Measurements from ENCODE around the gene EIF4H. TPM values are rescaled to one million over a fixed set of nuclear protein-coding genes. Genes with fewer than 3 reads are reported as not detected.
"Not testable (repeated sequence)": the region's sequence is repeated elsewhere in the genome, so short reads cannot be mapped to it uniquely, and the experiment has no call there.

EIF4H gene
- total RNA-seq, 1 experiment from 2014 or later, result 318 TPM

GRCh38 chr7:74193913-74194312, 19.8 kb downstream of the EIF4H start:
- H3K27me3 ChIP-seq (ENCODE audit: control insufficient read depth, insufficient read depth, low read length), result no peaks in the 10 kb centered on the region
- DNase-seq (ENCODE audit: low read depth, low spot score), result no peak
- intact Hi-C loops (cut with micrococcal nuclease; ENCODE audit: unreplicated experiment) (no loop called here), in situ Hi-C loops (cut with HindIII; ENCODE audit: low pct_unique_long_range_greater_than_20kb, low sequenced_read_pairs) (no loop called here)
- ChIA-PET POLR2A (interaction anchor here (0.5 kb wide), 1 partner anchor 126 kb away, joined by 3 read pairs; no protein-coding TSS in a partner anchor), CTCF (interaction anchor here (0.9 kb wide), 1 partner anchor 207 kb away, joined by 6 read pairs; no protein-coding TSS in a partner anchor)
- H3K27ac ChIP-seq (ENCODE audit: low read length), result no peak overlapping the region
- no TSS peak for BruUV-seq (replicated peaks)
- ATAC-seq, result no peak
- H3K9me3 ChIP-seq (ENCODE audit: control insufficient read depth, insufficient read depth, low read depth, low read length), result no peaks in the 10 kb centered on the region
- H3K4me3 ChIP-seq (ENCODE audit: low read depth in 2 of 2, low read length in 2 of 2), result no peak overlapping the region
- no peak for TF ChIP-seq TCF7L2 (IDR thresholded peaks at IDR 0.05; ENCODE audit: low read depth, low read length)
- no peak for TF ChIP-seq CTCF (IDR thresholded peaks at IDR 0.05)
- H3K36me3 ChIP-seq (ENCODE audit: control insufficient read depth, insufficient read depth, low read length), result peaks cover 42% of the 10 kb centered on the region
- no peaks in the 10 kb centered on the region for H3K4me1 ChIP-seq (ENCODE audit: control insufficient read depth, insufficient read depth, low read length)

- CTCF ChIA-PET, result interaction anchor here (0.9 kb wide), 1 partner anchor 206 kb away, joined by 6 read pairs; no protein-coding TSS in a partner anchor
- no TSS peak for BruUV-seq (replicated peaks)
- POLR2A ChIA-PET, result no interaction called here
- Histone ChIP-seq H3K4me1 (ENCODE audit: control insufficient read depth, insufficient read depth, low read length) (no peaks in the 10 kb centered on the region), H3K9me3 (ENCODE audit: control insufficient read depth, insufficient read depth, low read depth, low read length) (no peaks in the 10 kb centered on the region), H3K27ac (ENCODE audit: low read length) (no peak overlapping the region), H3K27me3 (ENCODE audit: control insufficient read depth, insufficient read depth, low read length) (no peaks in the 10 kb centered on the region), H3K36me3 (ENCODE audit: control insufficient read depth, insufficient read depth, low read length) (peaks cover 34% of the 10 kb centered on the region), H3K4me3 (ENCODE audit: low read depth in 2 of 2, low read length in 2 of 2) (no peak overlapping the region)
- ATAC-seq (no peak), DNase-seq (ENCODE audit: low read depth, low spot score) (no peak)
- in situ Hi-C loops (cut with HindIII; ENCODE audit: low pct_unique_long_range_greater_than_20kb, low sequenced_read_pairs), result no loop called here
- intact Hi-C loops (cut with micrococcal nuclease; ENCODE audit: unreplicated experiment), result no loop called here
- TF ChIP-seq CTCF (IDR thresholded peaks at IDR 0.05), result no peak
Measured at GRCh38 chr7:74194686-74195085, 20.5 kb downstream of the EIF4H start.

- intact Hi-C loops (cut with micrococcal nuclease; ENCODE audit: unreplicated experiment); in situ Hi-C loops (cut with HindIII; ENCODE audit: low pct_unique_long_range_greater_than_20kb, low sequenced_read_pairs); CTCF ChIA-PET; H3K4me1 ChIP-seq (ENCODE audit: control insufficient read depth, insufficient read depth, low read length); H3K9me3 ChIP-seq (ENCODE audit: control insufficient read depth, insufficient read depth, low read depth, low read length); H3K4me3 ChIP-seq (ENCODE audit: low read depth in 2 of 2, low read length in 2 of 2); DNase-seq (ENCODE audit: low read depth, low spot score); ATAC-seq; BruUV-seq (replicated peaks); POLR2A ChIA-PET; H3K27me3 ChIP-seq (ENCODE audit: control insufficient read depth, insufficient read depth, low read length); H3K27ac ChIP-seq (ENCODE audit: low read length): not testable (repeated sequence)
- peaks cover 30% of the 10 kb centered on the region for H3K36me3 ChIP-seq (ENCODE audit: control insufficient read depth, insufficient read depth, low read length)
Measured at GRCh38 chr7:74195139-74195860, 21.1 kb downstream of the EIF4H start.

GRCh38 chr7:74195968-74196654, 22.0 kb downstream of the EIF4H start:
- POLR2A ChIA-PET; H3K27ac ChIP-seq (ENCODE audit: low read length); ATAC-seq; in situ Hi-C loops (cut with HindIII; ENCODE audit: low pct_unique_long_range_greater_than_20kb, low sequenced_read_pairs); H3K4me1 ChIP-seq (ENCODE audit: control insufficient read depth, insufficient read depth, low read length); H3K9me3 ChIP-seq (ENCODE audit: control insufficient read depth, insufficient read depth, low read depth, low read length); CTCF ChIA-PET; H3K27me3 ChIP-seq (ENCODE audit: control insufficient read depth, insufficient read depth, low read length); intact Hi-C loops (cut with micrococcal nuclease; ENCODE audit: unreplicated experiment); DNase-seq (ENCODE audit: low read depth, low spot score); H3K4me3 ChIP-seq (ENCODE audit: low read depth in 2 of 2, low read length in 2 of 2): not testable (repeated sequence)
- peaks cover 22% of the 10 kb centered on the region for H3K36me3 ChIP-seq (ENCODE audit: control insufficient read depth, insufficient read depth, low read length)
- BruUV-seq (replicated peaks), result TSS peak; percentile 79

Data from Panc1 (cell line).